HG03432 (cell line): ENCODE data around the gene PARD3B.

Experiments used
- ATAC-seq: cut with Tn5 transposase; IDR thresholded peaks from one replicate; pipeline ENCODE4 v1.9.1; 2021; ENCODE audit warnings: mild to moderate bottlenecking, moderate library complexity; ENCODE audit not compliant: unreplicated experiment

The PARD3B gene

GRCh38 chr2:205367331-205367935 lies 822.2 kb downstream of the PARD3B start:
- no peak for ATAC-seq

DNA sequence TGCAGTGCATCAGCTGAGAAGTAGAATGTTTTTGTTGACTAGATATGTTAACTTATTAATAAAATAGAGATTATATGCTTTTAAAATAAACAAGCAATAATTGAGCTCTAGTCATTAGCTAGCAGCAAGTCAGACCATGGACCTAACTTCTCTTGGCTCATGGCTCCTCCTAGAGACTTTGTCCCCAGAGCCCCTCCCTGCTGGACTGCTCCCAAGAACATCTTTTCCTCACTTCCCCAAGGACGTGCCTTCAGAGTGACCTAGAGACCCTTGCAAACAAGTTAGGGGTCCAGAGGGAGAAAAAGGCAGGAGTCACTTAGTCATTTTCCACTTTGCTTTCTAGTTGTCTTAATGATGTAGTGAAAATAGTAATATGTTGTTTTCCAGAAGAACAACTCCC lies 824.5 kb downstream of the PARD3B start:
- no peak for ATAC-seq

DNA sequence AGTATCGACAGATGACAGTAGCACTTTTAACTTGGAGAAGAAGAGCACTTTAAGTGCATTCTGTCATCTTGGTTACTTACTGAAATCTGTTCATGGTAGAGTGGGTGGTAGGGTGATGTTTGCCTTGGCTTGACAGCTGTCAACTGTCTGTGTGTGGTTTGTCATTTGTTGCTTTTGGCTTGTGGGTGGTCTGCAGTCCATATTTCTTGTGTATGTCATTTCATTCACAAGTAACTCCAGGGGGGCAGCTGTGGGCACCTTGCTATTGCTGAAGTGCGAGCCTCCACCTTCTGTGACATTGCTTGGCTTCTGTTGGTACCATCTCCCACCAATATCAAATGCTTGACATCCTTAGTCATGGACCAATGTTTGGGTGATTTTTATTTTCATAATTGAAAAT lies 825.5 kb downstream of the PARD3B start:
- ATAC-seq = no peak

GRCh38 chr2:205372141-205372540 lies 826.9 kb downstream of the PARD3B start:
- no peak for ATAC-seq

GRCh38 chr2:205375461-205376448 lies 830.5 kb downstream of the PARD3B start:
- ATAC-seq = no peak

DNA sequence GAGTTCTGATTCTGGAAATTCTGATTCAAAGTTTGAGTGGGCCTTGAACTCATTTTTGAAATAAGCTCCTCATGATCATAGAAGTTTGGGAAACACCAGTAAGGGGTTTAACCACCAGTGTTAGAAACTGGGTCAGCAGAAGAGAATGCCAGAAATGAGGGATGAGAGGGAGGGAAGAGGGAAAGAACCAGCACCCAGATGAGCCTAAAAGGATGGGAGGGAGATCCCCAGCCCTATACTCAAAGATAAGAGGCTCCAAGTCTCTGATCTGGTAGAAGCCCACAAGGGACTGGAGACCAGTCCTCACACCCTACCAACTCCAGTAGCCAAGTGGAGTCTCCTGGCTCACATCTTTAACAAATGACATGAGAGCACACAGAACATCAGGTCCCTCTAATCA lies 832.0 kb downstream of the PARD3B start:
- no peak for ATAC-seq

DNA sequence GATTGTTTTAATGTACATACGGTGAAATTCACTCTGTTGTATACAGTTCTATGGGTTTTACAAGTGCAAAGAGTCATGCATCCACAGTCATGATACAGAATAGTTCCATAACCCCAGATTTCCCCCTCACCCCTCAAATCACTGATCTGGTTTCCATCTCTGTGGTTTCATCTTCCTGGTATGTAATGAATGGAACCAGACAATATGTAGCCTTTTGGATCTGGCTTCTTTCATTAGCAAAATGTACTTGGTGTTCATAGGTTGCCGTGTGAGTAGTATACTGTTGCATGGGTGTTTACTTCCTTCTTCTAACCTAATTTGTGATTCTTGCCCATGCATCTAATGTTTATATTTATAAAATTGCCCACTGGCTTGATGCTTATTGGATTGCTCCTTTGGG lies 838.3 kb downstream of the PARD3B start:
- ATAC-seq = no peak

DNA sequence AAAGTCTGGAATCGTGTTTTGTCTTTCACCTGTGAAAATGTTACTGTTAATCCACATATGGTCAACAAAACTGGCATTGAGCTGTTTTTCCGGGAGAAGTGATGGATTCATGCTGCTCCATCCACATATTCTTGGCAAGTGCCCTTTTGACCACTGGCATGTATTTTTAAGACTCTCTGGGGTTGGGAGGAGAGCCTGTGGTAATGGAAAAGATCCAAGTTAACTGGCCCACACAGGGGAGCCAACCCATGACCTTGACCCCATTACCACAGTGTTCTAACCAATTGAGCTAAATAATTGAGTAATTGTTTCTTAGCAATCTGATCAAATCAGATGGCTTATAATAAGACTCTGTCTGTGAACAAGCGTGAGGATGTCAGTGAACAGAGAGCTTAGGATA lies 840.8 kb downstream of the PARD3B start:
- no peak for ATAC-seq

DNA sequence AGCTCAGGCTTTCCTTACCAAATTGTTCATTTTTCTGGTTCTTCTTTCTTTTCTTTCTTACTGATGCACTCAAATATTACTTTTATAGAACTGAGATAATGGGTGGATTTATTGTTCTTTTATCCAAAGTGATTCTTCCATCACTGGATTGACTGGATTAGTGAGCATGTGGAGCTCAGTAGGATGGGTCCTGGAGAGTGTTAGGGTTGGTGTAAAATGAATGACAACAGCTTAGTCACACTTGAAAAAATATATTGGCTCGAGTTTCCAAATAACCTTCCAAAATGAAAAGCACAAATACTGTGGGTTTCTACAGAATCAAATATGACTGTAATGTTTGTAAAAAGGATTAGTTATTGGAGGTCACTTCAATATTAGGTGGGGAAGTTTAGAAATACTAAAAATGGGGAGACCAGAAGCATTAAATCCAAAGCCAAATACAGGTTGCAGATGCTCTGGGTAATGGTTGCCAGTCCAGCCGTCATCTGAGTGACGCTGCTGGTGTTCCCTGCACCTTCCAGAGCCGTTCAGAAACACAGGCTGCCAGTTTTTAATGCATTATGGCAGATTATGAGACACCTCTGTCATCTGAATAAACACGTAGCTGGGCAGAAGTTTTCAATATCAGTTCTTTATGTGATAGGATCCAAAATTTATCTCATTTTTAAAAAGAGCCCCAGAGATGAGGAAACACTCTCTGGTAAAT lies 842.2 kb downstream of the PARD3B start:
- no peak for ATAC-seq

GRCh38 chr2:205390866-205391265 lies 845.6 kb downstream of the PARD3B start:
- no peak for ATAC-seq

GRCh38 chr2:205401511-205401910 lies 856.2 kb downstream of the PARD3B start:
- no peak for ATAC-seq

GRCh38 chr2:205402011-205402410 lies 856.7 kb downstream of the PARD3B start:
- no peak for ATAC-seq

GRCh38 chr2:205403244-205403825 lies 858.1 kb downstream of the PARD3B start:
- no peak for ATAC-seq

- ATAC-seq = no peak
Observed at GRCh38 chr2:205405194-205405593, 859.9 kb downstream of the PARD3B start.

DNA sequence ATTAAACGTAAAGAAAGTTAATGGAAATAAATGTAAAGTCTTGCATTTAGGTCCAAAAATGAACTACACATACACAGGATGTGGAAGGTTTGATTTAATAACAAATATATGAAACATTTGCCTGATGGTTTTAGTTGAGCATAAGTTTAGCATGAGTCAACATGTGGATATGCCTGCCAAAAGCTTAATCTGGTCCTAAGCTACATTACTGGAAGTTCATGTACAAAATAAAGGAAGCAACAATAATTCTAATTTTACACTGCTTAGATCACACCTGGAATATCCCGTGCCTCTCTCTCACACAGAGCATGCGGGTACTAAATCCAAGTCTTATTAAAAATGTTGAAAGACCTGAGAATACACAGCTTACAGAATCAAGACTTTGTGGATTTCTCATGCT lies 860.5 kb downstream of the PARD3B start:
- ATAC-seq = no peak

GRCh38 chr2:205407984-205408383 lies 862.7 kb downstream of the PARD3B start:
- no peak for ATAC-seq

DNA sequence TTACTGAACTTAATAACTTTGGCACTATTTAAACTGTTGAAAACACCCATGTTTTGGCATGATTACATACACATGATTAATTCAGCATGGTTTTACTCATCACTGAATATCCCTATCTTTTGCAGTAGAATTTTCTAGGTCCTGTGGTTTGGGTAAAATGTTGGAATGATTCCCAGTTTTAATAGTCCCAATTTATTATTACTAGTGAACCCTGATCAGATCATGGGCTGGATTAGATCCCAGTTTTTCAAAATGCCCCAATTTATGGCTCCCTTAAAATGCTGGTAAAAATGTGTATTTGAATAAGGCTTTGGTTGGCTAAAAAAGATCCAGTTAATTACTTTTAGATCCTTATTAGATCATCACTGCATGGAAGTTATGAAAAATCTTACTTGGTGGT lies 863.4 kb downstream of the PARD3B start:
- no peak for ATAC-seq

DNA sequence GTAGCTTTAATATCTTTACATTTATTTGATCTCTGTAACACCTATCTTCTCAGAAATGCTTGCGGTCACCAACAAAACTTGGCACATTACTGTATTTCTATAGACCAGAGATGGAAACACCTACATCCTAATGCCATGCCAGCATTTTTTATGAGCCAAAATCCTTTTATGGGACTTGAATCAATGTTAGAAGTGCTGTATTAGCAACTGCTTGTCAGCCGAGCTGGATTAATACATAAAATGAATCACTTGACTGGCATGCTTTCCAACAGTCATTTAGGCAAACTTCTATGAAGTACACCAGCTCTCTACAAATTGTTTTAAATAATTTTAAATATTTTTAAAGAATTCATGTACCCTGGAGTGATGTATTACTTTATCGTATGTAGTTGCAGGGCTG lies 864.1 kb downstream of the PARD3B start:
- no peak for ATAC-seq

- ATAC-seq = no peak
Observed at GRCh38 chr2:205411558-205411957, 866.3 kb downstream of the PARD3B start.

DNA sequence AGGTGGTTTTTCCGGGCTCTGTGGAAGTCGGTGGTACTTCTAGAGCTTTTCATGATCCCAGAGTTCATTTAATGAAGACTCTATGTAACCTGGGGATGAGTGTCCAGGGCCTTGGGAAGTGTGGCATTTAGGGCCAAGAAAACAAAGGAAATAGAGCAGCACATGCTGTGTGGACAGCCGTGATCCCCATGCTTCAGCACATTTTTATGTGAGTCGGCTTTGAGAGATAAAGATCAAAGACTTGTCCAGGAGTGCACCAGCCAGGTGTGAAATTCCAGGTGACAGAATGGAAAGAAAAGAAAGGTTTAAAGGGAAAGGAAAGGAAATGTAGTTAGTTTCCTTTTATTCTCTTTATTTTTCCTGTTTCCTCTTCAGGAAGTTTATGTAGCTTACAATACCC lies 879.1 kb downstream of the PARD3B start:
- no peak for ATAC-seq

DNA sequence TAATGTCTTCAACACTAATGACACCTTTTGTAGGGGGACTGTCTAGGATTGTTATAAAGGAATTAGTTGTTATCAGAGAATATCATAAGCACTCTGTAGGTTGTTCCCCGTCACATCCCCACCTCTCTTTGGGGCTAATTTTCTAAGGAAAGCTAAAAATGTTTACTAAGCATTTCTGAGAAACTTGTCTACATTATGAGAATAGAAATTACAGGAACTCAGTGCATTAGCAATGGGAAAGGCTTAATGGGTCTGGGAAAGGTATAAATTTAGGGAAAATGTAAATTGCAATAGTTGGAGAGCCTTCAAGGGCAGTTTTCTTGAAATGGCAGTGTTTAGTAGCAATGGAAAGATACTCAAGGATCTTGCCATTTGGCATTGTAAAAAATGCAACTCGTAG lies 879.8 kb downstream of the PARD3B start:
- no peak for ATAC-seq
